HG03558 (cell line): ENCODE measurements around the gene GALNTL6.

Experiments
- ATAC-seq: cut with Tn5 transposase; IDR thresholded peaks from one replicate; pipeline ENCODE4 v1.9.1; 2021; ENCODE audit warnings: moderate number of reproducible peaks; ENCODE audit not compliant: unreplicated experiment; ENCODE audit errors: extremely low read depth

Gene GALNTL6

DNA sequence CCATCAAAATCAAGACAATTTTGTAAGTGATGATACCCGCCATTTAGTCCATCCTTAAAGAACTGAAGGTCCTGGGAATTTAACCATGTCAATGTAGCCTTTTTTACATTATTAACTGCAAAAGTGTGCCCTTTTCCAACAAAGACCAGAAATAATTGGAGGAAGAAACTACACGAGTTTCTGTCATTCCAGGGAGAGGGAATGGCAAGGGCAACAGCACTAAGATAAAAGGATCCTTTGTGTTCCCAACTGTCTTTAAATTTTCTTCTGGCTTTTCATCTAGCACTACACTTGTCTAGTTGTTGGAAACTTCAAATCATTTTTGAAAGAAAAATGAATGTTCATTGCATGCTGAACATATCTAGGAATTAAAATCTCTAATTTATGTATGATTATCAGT is 286.2 kb downstream of the GALNTL6 start:
- ATAC-seq: no peak

- no peak for ATAC-seq
Observed at GRCh38 chr4:172103456-172103855, 290.3 kb downstream of the GALNTL6 start.

DNA sequence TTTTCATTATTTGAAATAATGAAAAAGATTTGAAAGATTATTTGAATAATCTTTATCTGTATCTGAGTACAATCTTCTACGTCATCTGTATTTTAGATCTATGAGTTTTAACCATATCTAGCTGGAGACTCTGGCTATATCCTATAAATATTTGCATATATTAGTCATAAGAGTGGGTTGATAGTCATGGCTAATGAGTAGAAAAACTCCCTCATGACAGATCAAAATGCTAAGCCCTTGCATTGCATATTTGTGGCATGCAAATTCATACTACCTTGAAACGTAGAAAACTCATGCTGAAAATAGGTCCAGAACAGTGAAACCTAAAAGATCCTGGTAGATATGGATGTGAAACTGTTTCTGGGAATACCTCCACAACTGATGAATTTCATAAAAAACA is 291.3 kb downstream of the GALNTL6 start:
- ATAC-seq: no peak

- ATAC-seq: no peak
Observed at GRCh38 chr4:172105918-172106317, 292.7 kb downstream of the GALNTL6 start.

- no peak for ATAC-seq
Observed at GRCh38 chr4:172109466-172109865, 296.3 kb downstream of the GALNTL6 start.

- no peak for ATAC-seq
Observed at GRCh38 chr4:172124656-172125308, 311.6 kb downstream of the GALNTL6 start.

DNA sequence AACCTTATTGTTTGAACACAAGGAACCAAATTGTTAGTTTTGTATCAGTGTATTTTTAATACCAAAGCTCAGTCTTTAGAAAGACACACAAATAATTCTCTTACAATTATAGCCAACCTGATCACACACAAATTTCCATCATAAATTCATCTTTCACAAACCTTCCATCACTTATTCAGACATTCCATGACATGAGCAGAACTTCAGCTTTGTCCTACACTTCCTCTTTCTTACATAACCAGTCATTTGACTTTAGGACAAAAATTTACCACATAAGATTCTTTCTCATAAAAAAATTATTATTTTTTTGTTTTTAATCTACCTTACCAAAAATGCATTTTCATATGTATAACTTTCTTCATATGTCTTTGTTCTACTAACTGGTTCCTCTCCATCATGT is 312.2 kb downstream of the GALNTL6 start:
- no peak for ATAC-seq

DNA sequence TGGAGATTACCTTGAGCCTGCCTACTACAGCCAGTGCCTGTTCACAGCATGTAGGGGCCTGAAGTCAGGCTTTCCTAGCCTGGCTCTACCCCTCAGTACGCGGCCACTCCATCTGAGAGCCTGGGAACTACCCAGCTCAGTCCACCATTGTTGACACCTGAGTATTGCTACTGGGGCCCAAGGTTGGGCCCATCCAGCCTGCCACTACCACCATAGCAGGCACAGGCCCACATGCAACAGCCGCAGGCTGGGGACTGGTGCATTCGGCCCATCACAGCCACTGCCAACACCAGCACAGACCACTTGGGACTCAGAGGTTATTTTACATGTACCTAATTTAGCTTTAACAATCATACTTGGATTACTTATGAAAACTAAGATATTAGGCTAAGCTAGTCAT is 314.0 kb downstream of the GALNTL6 start:
- ATAC-seq: no peak

- ATAC-seq: no peak
Observed at GRCh38 chr4:172129593-172129992, 316.4 kb downstream of the GALNTL6 start.

GRCh38 chr4:172134521-172134920 is 321.3 kb downstream of the GALNTL6 start:
- no peak for ATAC-seq

DNA sequence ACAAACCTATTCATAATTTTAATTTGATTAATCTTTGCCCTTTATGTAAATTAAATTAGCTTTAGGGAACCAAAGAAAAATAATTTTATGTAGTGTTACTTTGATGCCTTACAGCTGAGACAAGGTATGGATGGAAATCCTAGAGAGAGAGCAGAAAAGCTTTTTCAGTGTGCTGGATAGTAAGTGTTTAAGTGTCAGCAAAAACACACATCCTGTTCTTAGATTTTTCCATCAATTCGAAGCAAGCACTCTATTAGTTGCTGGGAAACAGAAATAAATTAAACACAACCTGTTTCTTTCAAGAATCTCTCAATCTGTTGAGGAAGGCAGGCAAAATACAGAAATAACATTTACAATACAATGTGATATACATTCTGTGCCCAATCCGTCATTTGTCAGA is 327.8 kb downstream of the GALNTL6 start:
- ATAC-seq: no peak

DNA sequence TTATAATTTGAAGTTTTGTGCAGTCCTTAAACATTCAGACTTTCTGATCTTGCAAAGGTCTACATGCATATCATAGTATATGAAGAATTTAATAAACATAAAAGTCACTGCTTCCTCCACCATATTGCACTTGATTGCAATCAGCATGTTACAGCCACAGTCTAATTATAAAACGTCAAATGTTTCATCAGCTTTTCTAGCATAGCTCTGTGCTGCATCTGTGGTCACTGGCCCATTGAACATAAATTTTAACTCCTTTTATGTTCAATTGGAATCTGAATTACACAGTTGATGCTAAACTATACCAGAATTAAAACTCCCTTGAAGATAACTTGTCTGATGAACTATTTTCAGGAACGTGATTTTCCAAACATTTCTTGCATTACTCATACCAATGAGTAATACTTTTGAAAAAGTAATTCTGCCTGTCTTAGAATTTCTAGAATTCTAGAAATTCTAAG is 329.1 kb downstream of the GALNTL6 start:
- no peak for ATAC-seq

GRCh38 chr4:172143605-172144314 is 330.6 kb downstream of the GALNTL6 start:
- no peak for ATAC-seq

DNA sequence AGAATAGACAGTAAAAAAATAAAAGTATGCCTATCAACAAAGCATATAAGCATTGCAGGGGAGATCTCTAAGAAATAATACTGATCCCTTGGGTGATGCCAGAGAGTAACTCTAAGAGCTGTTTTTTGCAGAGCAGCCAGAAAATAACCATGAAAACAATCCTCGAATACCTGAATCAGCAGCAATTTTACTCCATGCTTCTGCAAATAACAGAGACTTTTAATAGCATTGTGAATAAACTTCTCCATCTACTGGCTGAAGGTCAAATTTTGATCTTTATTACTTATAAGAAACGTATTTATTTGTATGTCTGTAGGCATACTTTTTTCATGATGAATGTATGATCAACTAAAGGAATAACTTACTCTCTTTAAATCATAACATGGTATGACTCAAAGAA is 334.5 kb downstream of the GALNTL6 start:
- no peak for ATAC-seq

- ATAC-seq: no peak
Observed at GRCh38 chr4:172149329-172149728, 336.1 kb downstream of the GALNTL6 start.

- ATAC-seq: no peak
Observed at GRCh38 chr4:172152284-172152683, 339.1 kb downstream of the GALNTL6 start.

DNA sequence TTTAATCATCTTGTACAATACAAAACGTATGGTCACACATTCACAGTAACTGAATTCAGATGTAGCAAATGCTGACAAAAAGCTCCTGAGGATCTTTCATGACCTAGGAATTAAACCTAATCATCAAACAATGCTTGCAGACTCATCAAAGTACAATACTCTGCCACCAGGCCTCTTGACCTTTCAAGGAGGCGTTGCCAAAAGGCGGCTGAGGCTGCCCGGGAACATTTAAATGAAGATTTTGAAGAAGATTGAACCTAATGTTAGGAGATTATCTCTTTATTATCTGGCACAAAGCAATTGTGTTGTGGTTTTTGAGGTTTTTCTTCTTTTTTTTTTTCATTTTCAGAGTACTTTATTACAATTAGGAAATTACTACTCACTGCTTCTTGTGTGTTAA is 340.5 kb downstream of the GALNTL6 start:
- ATAC-seq: no peak

DNA sequence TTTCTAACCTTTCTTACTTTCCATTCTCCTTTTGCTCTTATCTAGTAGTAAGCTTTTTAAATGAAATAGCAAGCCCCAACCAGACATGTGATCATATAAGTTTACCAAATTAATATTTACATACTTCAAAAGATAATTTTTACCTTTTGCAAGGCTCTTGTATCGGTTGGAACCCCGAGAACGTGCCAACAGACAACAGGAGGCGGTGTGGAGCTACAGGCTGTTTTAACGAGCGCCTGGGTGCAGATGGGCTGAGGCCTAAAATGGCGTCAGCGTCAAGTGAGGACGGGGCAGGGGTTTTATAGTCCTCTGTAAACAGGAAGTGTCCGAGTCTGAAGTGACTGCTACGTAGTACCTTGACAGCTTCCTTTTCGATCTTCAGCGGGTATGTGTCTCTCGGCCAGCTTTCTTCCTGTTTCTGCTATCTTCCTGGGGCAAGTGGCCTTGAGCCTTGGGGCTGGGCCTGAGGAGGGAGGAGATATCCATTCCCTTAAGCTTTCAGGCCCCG is 342.7 kb downstream of the GALNTL6 start:
- ATAC-seq: no peak

DNA sequence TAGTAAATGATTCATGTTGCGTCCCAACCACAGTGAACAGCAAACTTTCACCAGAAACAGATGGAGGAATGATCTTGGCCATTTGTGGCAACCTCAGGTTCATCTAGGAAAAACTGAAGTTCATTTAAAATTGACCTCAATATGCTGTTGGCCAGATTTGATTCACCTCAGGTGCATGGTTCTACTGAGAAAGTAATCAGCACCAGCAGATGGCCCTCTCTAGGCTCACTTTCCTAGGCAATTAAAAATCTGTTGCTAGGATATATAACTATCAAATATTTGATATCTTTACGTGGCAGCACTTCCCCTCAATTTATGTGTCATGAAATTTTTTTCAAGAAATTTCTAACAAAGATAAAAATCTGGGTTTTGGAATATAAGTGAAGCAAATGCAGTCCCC is 344.7 kb downstream of the GALNTL6 start:
- no peak for ATAC-seq

DNA sequence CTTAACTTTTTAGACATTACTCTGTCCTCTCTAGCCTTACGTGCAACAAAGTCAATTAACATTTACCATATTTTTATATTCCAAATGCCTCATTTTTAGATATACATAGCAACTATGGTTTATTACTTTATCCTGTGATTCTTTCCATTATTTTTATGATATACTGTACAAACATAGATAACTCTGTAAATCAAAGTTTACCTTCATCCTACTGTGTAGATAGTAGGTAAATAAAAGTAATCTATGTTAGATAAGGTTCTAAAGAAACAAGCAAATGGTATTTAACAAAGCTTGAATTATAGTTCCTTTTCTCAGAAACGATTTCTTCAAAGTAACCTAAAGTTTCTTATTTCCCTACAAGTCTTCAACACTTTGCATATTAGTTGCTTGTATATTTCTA is 350.0 kb downstream of the GALNTL6 start:
- ATAC-seq: no peak

- ATAC-seq: no peak
Observed at GRCh38 chr4:172168888-172169287, 355.7 kb downstream of the GALNTL6 start.

GRCh38 chr4:172169871-172170270 is 356.7 kb downstream of the GALNTL6 start:
- no peak for ATAC-seq
